Left ventricle myocardium superior (tissue), 1 donor: ENCODE data around the gene SCN9A. TPM values are rescaled to one million over a fixed set of nuclear protein-coding genes. Genes with fewer than 3 reads are reported as not detected.
"Not testable (repeated sequence)": the region's sequence is repeated elsewhere in the genome, so short reads cannot be mapped to it uniquely, and the experiment has no call there.

Experiments used
- ATAC-seq: fragments of 200-7000 bp; cut with Tn5 transposase; one replicate; pipeline ENCODE4 v1.9.1; 2020; ENCODE audit warnings: mild to moderate bottlenecking, moderate library complexity
- DNase-seq: peaks from one replicate; pipeline ENCODE4 v3.0.0-alpha.2; 2020
- intact Hi-C: fragments of 100-400 bp; cut with micrococcal nuclease; formaldehyde crosslinking; loops from one replicate; pipeline ENCODE4 v1.11.0; 2022
- long read RNA-seq: library from polyadenylated mRNA; unstranded; transcript quantifications from one replicate; pipeline ENCODE4 v2.0.0, GENCODE V29; 2021
- total RNA-seq: library from RNA; stranded (reverse); fragmentation: NEBNext Ultra II Directional; extraction: Animal tissue kit (Norgen Biotek cat#: 25700); gene quantifications from one replicate; pipeline ENCODE4 v1.2.1, GENCODE V29; 2021
- donor health status: DM: no; HTN: yes; CAD: no; lungs with severe emphysema.

The SCN9A gene
- total RNA-seq: 1.3 TPM
- long read RNA-seq, partial matches to known transcripts: 0 of 1 reads
- long read RNA-seq, other reads (novel, unspliced or antisense): 1 of 1 reads

GRCh38 chr2:166375736-166376487 is at the start of gene SCN9A:
TSS of gene SCN9A (minus strand) at chr2:166375944. CDS start at chr2:166311756, 64,188 bp downstream.
- DNase-seq (peak; percentile 86), ATAC-seq (peak; percentile 99)
- intact Hi-C loops: no loop called here

DNA sequence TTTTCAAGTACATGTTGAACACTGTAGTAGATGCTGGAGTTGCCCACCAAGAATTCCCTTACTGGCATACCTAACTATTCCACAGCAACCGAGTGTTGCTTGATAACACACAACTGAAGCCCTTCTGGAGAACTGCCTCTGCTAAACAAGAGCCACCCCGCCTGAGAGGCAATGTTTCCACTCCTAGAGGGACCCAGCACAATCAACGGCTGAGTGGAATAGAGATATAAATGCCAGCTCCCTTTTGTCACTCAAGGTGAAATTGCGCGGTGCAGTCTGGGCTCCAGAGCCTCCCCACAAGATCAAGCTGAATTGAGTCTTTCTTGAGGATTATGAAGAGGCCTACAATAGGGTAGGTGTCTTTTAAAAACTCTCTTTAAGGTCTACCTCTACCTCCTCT is 49.1 kb upstream of the SCN9A start:
- DNase-seq: no peak
- no peak for ATAC-seq
- intact Hi-C loops: no loop called here

GRCh38 chr2:166419616-166419934 is 43.8 kb upstream of the SCN9A start:
- intact Hi-C loops: no loop called here
- DNase-seq: no peak
- ATAC-seq: no peak

DNA sequence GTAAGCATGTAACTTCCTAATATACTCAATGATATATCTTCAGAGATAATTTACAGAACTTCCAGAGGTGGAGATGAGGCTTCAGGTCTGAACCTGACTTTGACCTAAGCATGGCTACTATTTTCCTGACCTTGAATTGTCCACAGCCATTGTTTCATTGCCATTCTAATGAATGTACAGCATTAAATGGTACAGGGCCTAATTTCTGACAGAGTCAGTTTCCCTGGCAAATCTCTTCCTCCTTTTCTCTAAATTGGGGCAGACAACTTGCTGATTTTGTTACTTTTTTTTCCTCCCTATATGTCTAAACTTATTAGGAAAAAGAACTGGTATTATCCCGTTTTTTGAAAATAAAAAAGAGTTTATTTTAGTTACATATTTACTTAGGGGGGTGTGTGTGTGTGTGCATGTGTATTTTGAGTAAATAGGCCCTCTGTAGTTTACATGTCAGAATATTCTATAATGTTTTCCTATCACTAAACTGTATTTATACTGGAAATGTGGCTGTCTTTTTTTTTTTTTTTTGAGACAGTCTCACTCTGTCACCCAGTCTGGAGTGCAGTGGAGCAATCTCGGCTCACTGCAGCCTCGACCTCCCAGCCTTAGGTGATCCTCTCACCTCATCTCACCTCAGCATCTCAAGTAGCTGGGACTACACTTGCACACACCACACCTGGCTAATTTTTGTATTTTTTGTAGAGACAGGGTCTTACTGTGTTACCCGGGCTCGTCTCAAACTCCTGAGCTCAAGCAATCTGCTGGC is 43.3 kb upstream of the SCN9A start:
- ATAC-seq (no peak), DNase-seq (no peak)
- intact Hi-C loops: no loop called here

DNA sequence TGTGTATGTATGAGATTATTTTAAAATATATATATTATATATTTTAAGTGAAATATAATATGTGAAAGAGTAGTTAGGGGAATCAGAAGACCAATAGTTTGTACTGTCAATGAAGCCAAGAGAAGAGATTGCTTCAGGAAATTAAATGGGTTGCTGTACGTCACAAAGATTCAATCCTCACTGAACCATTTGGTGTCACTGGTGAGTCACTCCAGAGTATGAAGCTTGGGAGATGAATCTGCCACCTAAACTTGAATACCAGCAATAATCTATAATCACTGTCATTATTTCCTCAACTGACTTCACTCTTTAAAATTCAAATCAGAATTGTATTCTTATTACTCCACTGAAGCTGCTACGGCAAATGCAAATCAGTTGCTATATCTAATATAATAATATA is 41.9 kb upstream of the SCN9A start:
- ATAC-seq (no peak), DNase-seq (no peak)
- intact Hi-C loops: no loop called here

GRCh38 chr2:166413255-166413654 is 37.5 kb upstream of the SCN9A start:
- intact Hi-C loops: no loop called here
- DNase-seq (no peak), ATAC-seq (no peak)

DNA sequence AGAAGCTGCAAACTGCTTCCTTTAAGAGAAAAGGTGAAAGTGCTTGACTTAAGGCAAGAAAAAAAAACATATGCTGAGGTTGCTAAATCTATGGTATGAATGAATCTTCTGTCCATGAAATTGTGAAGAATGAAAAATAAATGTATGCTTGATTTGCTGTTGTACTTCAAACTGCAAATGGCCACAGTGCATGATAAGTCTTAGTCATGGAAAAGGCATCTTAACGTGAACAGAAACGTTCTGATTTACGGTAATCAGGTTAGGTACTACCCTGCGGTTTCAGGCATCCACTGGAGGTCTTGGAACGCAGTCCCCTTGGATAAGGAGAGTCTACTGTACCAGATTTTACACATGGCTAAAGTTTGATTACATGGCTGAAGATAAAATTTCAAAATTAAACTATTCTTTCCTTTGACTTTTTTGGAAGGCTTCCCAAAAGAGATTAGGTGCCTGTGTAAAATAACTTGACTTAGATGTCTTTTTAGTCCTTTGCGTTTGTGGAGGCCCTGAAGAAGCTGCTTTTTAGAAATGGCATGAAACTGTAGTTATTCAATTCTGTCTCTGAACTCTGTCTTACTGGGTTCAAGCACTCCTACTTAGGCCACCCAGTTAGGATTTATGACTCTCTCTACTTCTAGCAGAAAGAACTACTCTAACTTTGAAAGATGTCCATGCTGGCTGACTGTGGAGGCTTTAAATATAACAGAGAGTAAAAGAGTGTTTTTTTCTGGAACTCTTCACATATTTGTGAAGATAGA is 35.9 kb upstream of the SCN9A start:
- DNase-seq (no peak), ATAC-seq (no peak)
- intact Hi-C loops: no loop called here

GRCh38 chr2:166410828-166411472 is 35.2 kb upstream of the SCN9A start:
- DNase-seq (no peak), ATAC-seq (no peak)
- intact Hi-C loops: no loop called here

DNA sequence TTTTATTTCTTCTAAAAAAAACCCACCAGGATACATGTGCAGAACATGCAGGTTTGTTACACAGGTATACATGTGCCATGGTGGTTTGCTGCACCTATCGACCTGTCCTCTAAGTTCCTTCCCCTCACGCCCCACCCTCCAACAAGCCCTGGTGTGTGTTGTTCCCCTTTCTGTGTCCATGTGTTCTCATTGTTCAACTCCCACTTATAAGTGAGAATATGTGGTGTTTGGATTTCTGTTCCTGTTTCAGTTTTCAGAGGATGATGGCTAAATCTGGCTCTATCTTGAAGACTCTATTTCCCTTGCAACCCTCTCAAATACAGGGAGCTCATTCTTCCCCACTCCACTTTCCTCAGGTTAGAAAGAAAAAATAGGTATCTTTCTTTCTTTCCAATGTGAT is 32.0 kb upstream of the SCN9A start:
- ATAC-seq, intact Hi-C loops: not testable (repeated sequence)
- peak; percentile 18 for DNase-seq

- no peak for DNase-seq
- intact Hi-C loops: no loop called here
- no peak for ATAC-seq
These were observed 30.6 kb upstream of the SCN9A start for GRCh38 chr2:166406374-166406773.

DNA sequence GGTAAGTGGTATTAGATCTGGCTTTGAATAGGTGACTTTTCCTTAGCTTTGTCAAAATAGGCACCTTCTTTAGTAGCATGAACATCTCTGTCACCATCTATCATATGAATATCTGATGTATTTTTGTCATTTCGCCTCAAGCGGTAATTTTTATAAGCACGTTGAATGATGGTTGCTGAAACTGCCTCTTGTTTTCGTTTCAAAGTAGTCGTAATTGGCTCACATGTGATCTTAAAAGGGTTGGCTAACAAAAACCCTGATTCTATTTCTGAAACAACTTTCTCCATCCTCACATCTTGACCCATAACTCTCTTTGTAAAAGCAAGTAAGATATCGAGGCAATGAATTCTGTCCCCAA is 29.8 kb upstream of the SCN9A start:
- ATAC-seq: no peak
- intact Hi-C loops: no loop called here

GRCh38 chr2:166404831-166405568 is 29.3 kb upstream of the SCN9A start:
- intact Hi-C loops: no loop called here
- no peak for ATAC-seq
- no peak for DNase-seq

More for the DNA sequence above, 29.8 kb upstream of the SCN9A start:
- no peak for DNase-seq

GRCh38 chr2:166394245-166394644 is 18.5 kb upstream of the SCN9A start:
- DNase-seq: no peak

DNA sequence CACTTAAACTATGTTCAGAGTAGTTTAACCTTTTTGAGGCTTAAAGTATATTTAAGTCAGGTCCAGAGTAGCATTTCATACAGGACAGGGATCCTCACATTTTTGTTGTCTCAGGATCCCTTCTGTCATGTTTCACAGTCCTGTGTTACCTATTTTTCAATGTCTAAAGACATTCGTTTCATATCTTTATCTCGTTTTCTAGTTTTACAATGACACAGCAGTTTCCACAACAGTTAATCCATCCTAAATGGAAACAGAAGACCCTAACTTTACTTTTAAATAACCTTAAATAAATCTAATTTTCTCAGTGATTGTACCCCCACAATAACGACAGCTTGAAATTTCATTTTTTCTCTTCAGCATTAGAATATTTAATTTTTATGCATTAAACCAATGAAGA is 17.3 kb upstream of the SCN9A start:
- ATAC-seq: no peak
- DNase-seq: no peak
- intact Hi-C loops: no loop called here

More at GRCh38 chr2:166394245-166394644, 18.5 kb upstream of the SCN9A start:
- ATAC-seq: no peak
- intact Hi-C loops: no loop called here

DNA sequence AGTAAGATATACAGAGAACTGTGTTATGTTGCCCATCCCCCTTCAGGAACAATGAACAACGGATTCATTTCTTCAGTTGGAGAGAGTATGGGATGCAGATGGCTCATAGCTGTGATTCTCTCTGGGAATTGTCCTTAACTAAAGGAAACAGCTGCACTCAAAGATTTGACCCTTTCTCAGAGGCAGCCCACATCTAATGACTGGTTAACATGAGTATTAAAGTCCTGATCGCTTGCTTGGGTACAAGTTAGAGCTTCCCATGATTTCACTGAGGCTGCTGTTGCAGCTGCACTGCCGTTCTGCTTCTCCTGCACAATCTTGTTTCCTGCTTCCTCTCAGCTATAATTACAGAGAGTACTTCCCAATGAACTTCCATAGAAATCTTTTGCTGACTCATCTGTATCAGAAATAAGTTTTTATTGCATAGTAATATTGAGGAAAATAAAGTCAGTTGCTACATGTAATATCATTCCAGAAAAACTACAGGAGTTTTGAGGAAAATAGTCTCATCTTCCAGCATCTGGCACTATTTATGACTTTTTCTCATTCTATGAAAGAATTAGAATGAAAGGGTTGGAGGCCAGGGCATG is 12.8 kb upstream of the SCN9A start:
- ATAC-seq (peak; percentile 49), DNase-seq (no peak)
- intact Hi-C loops: no loop called here

DNA sequence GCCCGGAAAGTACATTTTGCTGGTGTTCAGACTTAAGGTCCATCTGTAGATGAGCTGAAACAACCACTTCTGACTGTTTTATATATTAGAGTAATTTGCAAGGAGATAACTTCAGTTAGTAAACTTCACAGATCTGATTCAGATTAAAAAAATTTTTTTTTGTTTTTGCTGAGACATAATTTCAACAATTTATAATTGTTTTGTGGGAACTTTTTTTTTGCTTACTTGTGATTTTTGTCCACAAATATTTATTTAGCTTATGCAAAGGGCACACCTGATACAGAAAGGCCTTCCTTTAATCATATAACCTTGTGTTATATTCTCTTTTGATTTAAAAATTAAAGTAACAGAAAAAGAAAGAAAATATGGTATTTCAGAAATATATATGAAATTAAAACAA is 9.6 kb upstream of the SCN9A start:
- intact Hi-C loops: no loop called here
- DNase-seq: no peak
- ATAC-seq: no peak

- intact Hi-C loops: no loop called here
- no peak for ATAC-seq
- DNase-seq: no peak
These were observed 9.0 kb upstream of the SCN9A start for GRCh38 chr2:166384774-166385173.

DNA sequence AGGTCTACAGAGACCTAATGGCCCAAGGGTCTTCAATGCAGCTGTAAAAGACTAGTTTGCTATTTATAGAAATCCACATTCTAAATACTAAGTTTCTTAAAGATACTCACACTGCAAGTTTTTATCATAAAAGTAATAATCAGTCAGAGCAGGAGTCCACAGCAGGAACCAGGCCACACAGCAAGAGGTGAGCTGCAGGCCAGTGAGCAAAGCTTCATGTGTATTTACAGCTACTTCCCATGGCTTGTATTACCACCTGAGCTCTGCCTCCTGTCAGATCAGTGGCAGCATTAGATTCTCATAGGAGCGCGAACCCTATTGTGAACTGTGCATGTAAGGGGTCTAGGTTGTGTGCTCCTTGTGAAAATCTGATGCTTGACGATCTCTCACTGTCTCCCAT is 6.7 kb upstream of the SCN9A start:
- ATAC-seq: no peak
- intact Hi-C loops: no loop called here
- no peak for DNase-seq

- ATAC-seq: no peak
- intact Hi-C loops: no loop called here
These were observed 4.9 kb upstream of the SCN9A start for GRCh38 chr2:166380615-166381014.

More at GRCh38 chr2:166380615-166381014, 4.9 kb upstream of the SCN9A start:
- DNase-seq: no peak
